ENCODE measurements around the gene BABAM2. TPM values are rescaled to one million over a fixed set of nuclear protein-coding genes. Genes with fewer than 3 reads are reported as not detected.

BABAM2 gene
- total RNA-seq, 1 donor from 2014 or later, result 33.9 TPM

DNA sequence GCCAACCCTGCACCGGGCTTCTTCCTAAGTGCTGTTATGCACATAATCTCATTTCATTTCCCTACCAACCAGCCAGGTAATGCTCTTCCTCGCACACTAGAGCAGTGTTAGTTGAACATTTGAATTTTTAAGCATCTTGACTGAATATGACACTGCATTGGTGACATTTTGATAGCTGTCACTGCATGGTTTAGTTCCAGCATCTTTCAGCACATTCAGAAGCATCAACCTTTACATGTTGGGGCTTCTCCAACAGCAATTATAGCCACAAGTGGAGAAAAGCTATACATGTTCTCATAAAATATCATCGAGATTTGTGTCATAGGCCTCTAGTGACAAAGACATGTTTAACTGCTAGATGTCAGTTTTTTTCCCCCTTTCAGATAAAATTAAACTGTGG is 272.0 kb downstream of the BABAM2 start:
- H3K4me1 Mint-ChIP-seq (ENCODE audit: low read depth), result peaks cover 67% of the 10 kb centered on the region
- H3K36me3 Mint-ChIP-seq (ENCODE audit: low read depth), result peaks cover 1% of the 10 kb centered on the region
- no peak for DNase-seq (ENCODE audit: low spot score)
- no peak overlapping the region for H3K4me3 Mint-ChIP-seq (ENCODE audit: unreplicated experiment)
- no peak for TF ChIP-seq CTCF (IDR thresholded peaks at IDR 0.05)
- peaks cover 3% of the 10 kb centered on the region for H3K9me3 Mint-ChIP-seq (ENCODE audit: low read depth)
- H3K27me3 Mint-ChIP-seq (ENCODE audit: low read depth), result no peaks in the 10 kb centered on the region
- no peak overlapping the region for H3K27ac Mint-ChIP-seq (ENCODE audit: unreplicated experiment)

DNA sequence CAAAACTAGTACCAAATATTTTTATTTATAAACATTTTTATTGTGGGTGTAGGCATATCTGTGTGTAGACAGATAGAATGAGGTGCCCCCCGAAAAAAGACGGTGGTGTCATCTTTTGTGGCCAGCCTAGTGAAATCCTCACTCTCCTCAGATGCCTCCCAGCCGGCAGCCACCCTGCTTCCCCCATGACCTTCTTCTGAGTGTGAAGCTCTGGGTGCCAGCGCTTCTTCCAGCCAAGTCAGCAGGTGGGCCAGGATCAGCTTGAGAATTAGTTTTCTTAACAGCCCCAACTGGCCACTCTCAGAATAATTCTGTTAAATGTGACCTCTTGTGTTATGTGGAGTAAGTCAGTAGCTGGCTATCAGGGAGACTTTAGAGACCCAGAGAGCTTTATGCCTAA is 272.5 kb downstream of the BABAM2 start:
- TF ChIP-seq CTCF (IDR thresholded peaks at IDR 0.05), result no peak
- H3K9me3 Mint-ChIP-seq (ENCODE audit: low read depth), result peaks cover 3% of the 10 kb centered on the region
- no peak for DNase-seq (ENCODE audit: low spot score)
- H3K27ac Mint-ChIP-seq (ENCODE audit: unreplicated experiment), result no peak overlapping the region
- H3K36me3 Mint-ChIP-seq (ENCODE audit: low read depth), result peaks cover 1% of the 10 kb centered on the region
- H3K27me3 Mint-ChIP-seq (ENCODE audit: low read depth), result no peaks in the 10 kb centered on the region
- H3K4me1 Mint-ChIP-seq (ENCODE audit: low read depth), result peaks cover 67% of the 10 kb centered on the region
- H3K4me3 Mint-ChIP-seq (ENCODE audit: unreplicated experiment), result no peak overlapping the region

- Mint-ChIP-seq H3K9me3 (ENCODE audit: low read depth) (peaks cover 3% of the 10 kb centered on the region), H3K27me3 (ENCODE audit: low read depth) (no peaks in the 10 kb centered on the region), H3K36me3 (ENCODE audit: low read depth) (peaks cover 1% of the 10 kb centered on the region), H3K27ac (ENCODE audit: unreplicated experiment) (peak overlapping the region; percentile 24), H3K4me3 (ENCODE audit: unreplicated experiment) (no peak overlapping the region), H3K4me1 (ENCODE audit: low read depth) (peaks cover 60% of the 10 kb centered on the region)
- no peak for DNase-seq (ENCODE audit: low spot score)
- no peak for TF ChIP-seq CTCF (IDR thresholded peaks at IDR 0.05)
Observed at GRCh38 chr2:28163627-28164279, 273.2 kb downstream of the BABAM2 start.

DNA sequence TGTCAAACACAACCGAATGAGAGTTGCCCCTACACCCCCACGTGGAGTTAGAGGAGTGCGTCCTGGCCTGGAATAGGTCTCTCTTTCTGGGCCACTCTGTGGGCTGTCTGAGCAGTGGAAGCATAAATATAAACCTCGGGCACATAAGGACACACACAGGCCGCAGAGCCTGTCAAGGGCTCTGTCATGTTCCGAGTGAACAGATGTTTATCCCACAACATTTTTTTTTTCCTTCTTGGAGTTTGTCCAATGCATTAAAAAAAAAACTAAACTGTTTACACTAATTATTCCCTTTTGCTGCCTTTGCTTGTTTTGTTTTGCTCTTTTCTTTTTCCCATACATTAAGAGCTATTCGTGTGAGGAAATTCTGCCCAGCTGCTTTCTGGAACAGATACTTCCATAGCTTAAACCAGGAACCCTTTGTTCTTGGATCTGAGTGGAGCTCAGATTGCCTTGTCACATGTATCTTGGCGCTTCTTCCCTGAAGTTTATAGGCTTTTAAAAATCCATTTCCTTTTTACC is 273.8 kb downstream of the BABAM2 start:
- TF ChIP-seq CTCF (IDR thresholded peaks at IDR 0.05), result no peak
- Mint-ChIP-seq H3K4me1 (ENCODE audit: low read depth) (peaks cover 54% of the 10 kb centered on the region), H3K27ac (ENCODE audit: unreplicated experiment) (peak overlapping the region; percentile 28), H3K36me3 (ENCODE audit: low read depth) (no peaks in the 10 kb centered on the region), H3K9me3 (ENCODE audit: low read depth) (no peaks in the 10 kb centered on the region), H3K27me3 (ENCODE audit: low read depth) (no peaks in the 10 kb centered on the region), H3K4me3 (ENCODE audit: unreplicated experiment) (no peak overlapping the region)
- no peak for DNase-seq (ENCODE audit: low spot score)

- TF ChIP-seq CTCF (IDR thresholded peaks at IDR 0.05), result no peak
- no peak overlapping the region for H3K4me3 Mint-ChIP-seq (ENCODE audit: unreplicated experiment)
- H3K36me3 Mint-ChIP-seq (ENCODE audit: low read depth), result no peaks in the 10 kb centered on the region
- H3K4me1 Mint-ChIP-seq (ENCODE audit: low read depth), result peaks cover 52% of the 10 kb centered on the region
- no peak for DNase-seq (ENCODE audit: low spot score)
- peak overlapping the region; percentile 34 for H3K27ac Mint-ChIP-seq (ENCODE audit: unreplicated experiment)
- no peaks in the 10 kb centered on the region for H3K9me3 Mint-ChIP-seq (ENCODE audit: low read depth)
- no peaks in the 10 kb centered on the region for H3K27me3 Mint-ChIP-seq (ENCODE audit: low read depth)
Observed at GRCh38 chr2:28165087-28165635, 274.6 kb downstream of the BABAM2 start.
